PC-9 (cell line): ENCODE measurements around the gene SLC2A9. TPM values are rescaled to one million over a fixed set of nuclear protein-coding genes. Genes with fewer than 3 reads are reported as not detected.

Experiments
- BruUV-seq: library from RNA; stranded (reverse); fragments of 400-500 nt; replicated peaks from 2 replicates; lab custom pipeline; 2021; lab: Mats Ljungman, UMichigan
- CTCF ChIA-PET: fragments of 300-600 bp; sonication (Branson Sonifier 250); formaldehyde crosslinking; loops from one replicate; lab custom pipeline; 2022; ENCODE audit warnings: antibody characterized with exemption; lab: Charles Lee
- POLR2A ChIA-PET: fragments of 300-600 bp; sonication (Branson Sonifier 250); formaldehyde crosslinking; loops from one replicate; lab custom pipeline; 2022; ENCODE audit warnings: antibody characterized with exemption; ENCODE audit not compliant: unreplicated experiment; lab: Charles Lee
- DNase-seq, 2 experiments: peaks; one replicate each; pipeline versions ENCODE4 v3.0.0 to v3.0.0-alpha.2; 2015 to 2022; ENCODE audit warnings: mixed read lengths in 1 of 2
- H2AFZ ChIP-seq: fragments of 200-600 bp; sonication (generic); 2 replicates; pipeline ENCODE4 v1.8.1; 2017; ENCODE audit warnings: antibody characterized with exemption
- H3F3A ChIP-seq: fragments of 200-600 bp; sonication (generic); 2 replicates; pipeline ENCODE4 v1.8.1; 2017; ENCODE audit warnings: antibody characterized with exemption, mild to moderate bottlenecking, low read depth; ENCODE audit not compliant: insufficient read depth
- H3K27ac ChIP-seq: fragments of 200-600 bp; sonication (generic); 2 replicates; pipeline ENCODE4 v1.6.1; 2016; ENCODE audit warnings: mixed run types
- H3K27me3 ChIP-seq: fragments of 200-600 bp; sonication (generic); 2 replicates; pipeline ENCODE4 v1.6.1; 2016; ENCODE audit warnings: low read depth, mixed run types; ENCODE audit not compliant: insufficient read depth
- H3K36me3 ChIP-seq: fragments of 200-600 bp; sonication (generic); 2 replicates; pipeline ENCODE4 v1.6.1; 2016; ENCODE audit warnings: low read depth, mixed run types
- H3K4me1 ChIP-seq: fragments of 200-600 bp; sonication (generic); replicated peaks from 2 replicates; pipeline ENCODE4 v1.6.1; 2016; ENCODE audit warnings: mixed run types; ENCODE audit not compliant: insufficient read depth
- H3K4me2 ChIP-seq: fragments of 200-600 bp; sonication (generic); 2 replicates; pipeline ENCODE4 v1.6.1; 2017; ENCODE audit warnings: mixed run types
- H3K4me3 ChIP-seq: fragments of 200-600 bp; sonication (generic); 2 replicates; pipeline ENCODE4 v1.6.1; 2016; ENCODE audit warnings: mixed run types
- H3K79me2 ChIP-seq: fragments of 200-600 bp; sonication (generic); 2 replicates; pipeline ENCODE4 v1.6.1; 2017; ENCODE audit warnings: low read depth, mixed run types
- H3K9me2 ChIP-seq: fragments of 200-600 bp; sonication (generic); 2 replicates; pipeline ENCODE4 v1.8.1; 2017; ENCODE audit warnings: mild to moderate bottlenecking; ENCODE audit not compliant: insufficient read depth
- H3K9me3 ChIP-seq: fragments of 200-600 bp; sonication (generic); 2 replicates; pipeline ENCODE4 v1.8.1; 2016; ENCODE audit warnings: low read depth; ENCODE audit not compliant: insufficient read depth
- H4K20me1 ChIP-seq: fragments of 200-600 bp; sonication (generic); 2 replicates; pipeline ENCODE4 v1.8.1; 2017; ENCODE audit not compliant: insufficient read depth
- EZH2 ChIP-seq: fragments of 200-600 bp; sonication (generic); IDR thresholded peaks from 2 replicates; pipeline ENCODE4 v1.8.0; 2017; ENCODE audit warnings: antibody characterized with exemption, low read depth
- intact Hi-C: fragments of 100-400 bp; cut with micrococcal nuclease; formaldehyde crosslinking; loops from one replicate; pipeline ENCODE4 v1.10.0; 2022; ENCODE audit not compliant: unreplicated experiment
- total RNA-seq: library from RNA; stranded (reverse); gene quantifications from 2 replicates; pipeline ENCODE4 v1.2.3, GENCODE V29; 2021
- TF ChIP-seq, protein P1 (sequence below): fragments of 200-600 bp; sonication (generic); conservative IDR thresholded peaks from 2 replicates; pipeline ENCODE4 v1.6.1; 2017; ENCODE audit warnings: mixed run types, antibody characterized with exemption, mild to moderate bottlenecking, moderate library complexity

SLC2A9 gene
- total RNA-seq, 1 experiment from 2014 or later: 0.28 TPM

DNA sequence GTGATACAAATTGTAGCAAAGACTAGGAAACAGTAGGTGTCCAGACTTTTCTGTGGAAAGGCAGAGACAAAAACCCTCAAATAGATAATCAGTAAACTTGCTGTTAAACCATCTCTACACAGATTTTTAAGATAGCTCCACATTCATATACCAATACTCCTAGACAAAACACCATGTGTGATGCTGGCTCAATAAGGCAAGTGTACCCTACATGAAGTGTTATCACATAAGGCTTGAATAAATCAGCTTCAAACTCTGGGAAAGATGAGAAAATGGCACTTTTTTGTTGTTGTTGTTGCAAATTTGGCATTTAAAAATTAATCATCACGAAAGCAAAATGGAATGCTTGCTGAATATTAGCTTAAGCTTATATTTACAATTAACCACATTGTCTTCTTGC, 194.7 kb downstream of the SLC2A9 start:
- ChIA-PET POLR2A (no interaction called here), CTCF (no interaction called here)
- Histone ChIP-seq H3K4me2 (no peak overlapping the region), H3K4me1 (no peaks in the 10 kb centered on the region), H3K9me3 (no peaks in the 10 kb centered on the region), H4K20me1 (no peaks in the 10 kb centered on the region), H3K4me3 (no peak overlapping the region), H3K27me3 (peaks cover 14% of the 10 kb centered on the region; the same call in 1 of the 2 replicates), H3K27ac (no peak overlapping the region), H2AFZ (no peak overlapping the region), H3K9me2 (no peaks in the 10 kb centered on the region), H3K36me3 (no peaks in the 10 kb centered on the region), H3F3A (no peaks in the 10 kb centered on the region), H3K79me2 (no peaks in the 10 kb centered on the region)
- no peak for TF ChIP-seq EZH2
- TF ChIP-seq, protein P1, sequence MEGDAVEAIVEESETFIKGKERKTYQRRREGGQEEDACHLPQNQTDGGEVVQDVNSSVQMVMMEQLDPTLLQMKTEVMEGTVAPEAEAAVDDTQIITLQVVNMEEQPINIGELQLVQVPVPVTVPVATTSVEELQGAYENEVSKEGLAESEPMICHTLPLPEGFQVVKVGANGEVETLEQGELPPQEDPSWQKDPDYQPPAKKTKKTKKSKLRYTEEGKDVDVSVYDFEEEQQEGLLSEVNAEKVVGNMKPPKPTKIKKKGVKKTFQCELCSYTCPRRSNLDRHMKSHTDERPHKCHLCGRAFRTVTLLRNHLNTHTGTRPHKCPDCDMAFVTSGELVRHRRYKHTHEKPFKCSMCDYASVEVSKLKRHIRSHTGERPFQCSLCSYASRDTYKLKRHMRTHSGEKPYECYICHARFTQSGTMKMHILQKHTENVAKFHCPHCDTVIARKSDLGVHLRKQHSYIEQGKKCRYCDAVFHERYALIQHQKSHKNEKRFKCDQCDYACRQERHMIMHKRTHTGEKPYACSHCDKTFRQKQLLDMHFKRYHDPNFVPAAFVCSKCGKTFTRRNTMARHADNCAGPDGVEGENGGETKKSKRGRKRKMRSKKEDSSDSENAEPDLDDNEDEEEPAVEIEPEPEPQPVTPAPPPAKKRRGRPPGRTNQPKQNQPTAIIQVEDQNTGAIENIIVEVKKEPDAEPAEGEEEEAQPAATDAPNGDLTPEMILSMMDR: no peak
- BruUV-seq: no TSS peak
- no peak for DNase-seq
- intact Hi-C loops: no loop called here

- Histone ChIP-seq H4K20me1 (no peaks in the 10 kb centered on the region), H3K27ac (no peak overlapping the region), H3K27me3 (peaks cover 14% of the 10 kb centered on the region; the same call in 1 of the 2 replicates), H3K4me3 (no peak overlapping the region), H3F3A (no peaks in the 10 kb centered on the region), H2AFZ (no peak overlapping the region), H3K36me3 (no peaks in the 10 kb centered on the region), H3K4me2 (no peak overlapping the region), H3K9me2 (no peaks in the 10 kb centered on the region), H3K79me2 (no peaks in the 10 kb centered on the region), H3K9me3 (no peaks in the 10 kb centered on the region), H3K4me1 (no peaks in the 10 kb centered on the region)
- no TSS peak for BruUV-seq
- DNase-seq: no peak
- ChIA-PET CTCF (no interaction called here), POLR2A (no interaction called here)
- intact Hi-C loops: no loop called here
- TF ChIP-seq EZH2: no peak
- TF ChIP-seq, protein P1: no peak
Observed at GRCh38 chr4:9825049-9825448, 196.2 kb downstream of the SLC2A9 start.

DNA sequence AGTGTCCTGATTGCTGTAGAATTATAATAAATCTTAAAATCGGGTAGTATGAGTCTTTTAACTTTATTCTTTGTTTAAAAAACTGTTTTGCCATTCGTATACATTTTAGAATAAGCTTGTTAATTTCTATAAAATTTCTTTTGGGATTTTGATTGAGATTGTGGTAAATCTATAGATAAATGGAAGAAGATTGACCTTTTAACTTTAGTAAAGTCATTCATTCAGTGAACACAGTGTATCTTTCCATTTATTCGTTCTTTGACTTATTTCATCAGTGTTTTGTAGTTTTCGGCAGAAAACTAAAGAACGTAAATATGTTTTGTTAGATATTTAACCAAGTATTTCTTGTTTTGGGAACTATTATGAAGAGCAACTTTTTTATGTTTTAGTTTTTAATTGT, 201.0 kb downstream of the SLC2A9 start:
- Histone ChIP-seq H3K4me2 (no peak overlapping the region), H3K36me3 (no peaks in the 10 kb centered on the region), H3F3A (no peaks in the 10 kb centered on the region), H3K27me3 (peaks cover 36% of the 10 kb centered on the region; the same call in 1 of the 2 replicates), H4K20me1 (no peaks in the 10 kb centered on the region), H3K27ac (no peak overlapping the region), H3K9me3 (no peaks in the 10 kb centered on the region), H3K4me1 (no peaks in the 10 kb centered on the region), H3K9me2 (no peaks in the 10 kb centered on the region), H3K4me3 (no peak overlapping the region), H3K79me2 (no peaks in the 10 kb centered on the region), H2AFZ (no peak overlapping the region)
- TF ChIP-seq, protein P1: no peak
- no peak for TF ChIP-seq EZH2
- no peak for DNase-seq
- ChIA-PET CTCF (no interaction called here), POLR2A (no interaction called here)
- no TSS peak for BruUV-seq
- intact Hi-C loops: no loop called here
